GM12891 (cell line): ENCODE data around the gene WDCP.
A peak's percentile ranks its signal among the peaks of the same experiment; 100 is the strongest.

Source experiments
- DNase-seq: peaks from one replicate; pipeline ENCODE4 v3.0.0; 2011; ENCODE audit warnings: low spot score; ENCODE audit not compliant: insufficient read length
- FAIRE-seq: peaks from 2 replicates; lab custom pipeline; 2011; peaks lifted over from hg19 to GRCh38; lab: Jason Lieb, UNC
- PAX5 ChIP-seq: IDR thresholded peaks from 2 replicates; pipeline ENCODE4 v1.6.1; 2011; ENCODE audit warnings: low read length, moderate library complexity, mild to moderate bottlenecking; ENCODE audit not compliant: insufficient read depth, severe bottlenecking
- POLR2A ChIP-seq: IDR thresholded peaks from 2 replicates; pipeline ENCODE4 v1.6.1; 2011; ENCODE audit warnings: low read depth, low read length, control low read depth
- POLR2AphosphoS5 ChIP-seq: IDR thresholded peaks from 2 replicates; pipeline ENCODE4 v1.6.1; 2011; ENCODE audit warnings: low read depth, low read length, control low read depth
- POU2F2 ChIP-seq: IDR thresholded peaks from 2 replicates; pipeline ENCODE4 v1.6.1; 2011; ENCODE audit warnings: low read depth, mild to moderate bottlenecking, control low read depth, low read length, moderate library complexity
- SPI1 ChIP-seq: IDR thresholded peaks from 2 replicates; pipeline ENCODE4 v1.6.1; 2011; ENCODE audit warnings: low read depth, low read length, control low read depth
- TAF1 ChIP-seq: IDR thresholded peaks from 2 replicates; pipeline ENCODE4 v1.6.1; 2011; ENCODE audit warnings: low read depth, low read length, control low read depth

The WDCP gene

DNA sequence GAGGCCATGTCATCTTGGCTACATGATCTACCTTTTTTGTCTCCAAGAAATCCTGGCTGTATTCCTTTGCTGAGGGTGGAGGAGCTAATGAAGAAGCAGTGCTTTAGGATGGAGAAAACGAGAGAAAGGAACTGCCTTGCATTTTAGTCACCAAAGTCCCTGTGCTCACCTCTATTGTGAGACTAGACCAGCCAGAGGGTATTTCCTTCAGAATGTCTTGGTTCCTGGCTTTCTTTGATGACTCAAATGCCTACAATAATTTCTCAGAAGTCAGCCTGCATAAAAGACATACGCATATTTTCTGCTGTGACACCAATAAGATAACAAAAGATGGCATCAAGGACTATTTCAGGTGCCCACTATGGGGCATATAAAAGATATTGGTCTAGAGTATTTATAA lies 18.1 kb upstream of the WDCP start:
- DNase-seq (no peak), FAIRE-seq (no peak)
- TF ChIP-seq POLR2A: no peak
- TF ChIP-seq SPI1: no peak
- no peak for TF ChIP-seq PAX5
- TF ChIP-seq POLR2AphosphoS5: no peak
- no peak for TF ChIP-seq TAF1
- no peak for TF ChIP-seq POU2F2

DNA sequence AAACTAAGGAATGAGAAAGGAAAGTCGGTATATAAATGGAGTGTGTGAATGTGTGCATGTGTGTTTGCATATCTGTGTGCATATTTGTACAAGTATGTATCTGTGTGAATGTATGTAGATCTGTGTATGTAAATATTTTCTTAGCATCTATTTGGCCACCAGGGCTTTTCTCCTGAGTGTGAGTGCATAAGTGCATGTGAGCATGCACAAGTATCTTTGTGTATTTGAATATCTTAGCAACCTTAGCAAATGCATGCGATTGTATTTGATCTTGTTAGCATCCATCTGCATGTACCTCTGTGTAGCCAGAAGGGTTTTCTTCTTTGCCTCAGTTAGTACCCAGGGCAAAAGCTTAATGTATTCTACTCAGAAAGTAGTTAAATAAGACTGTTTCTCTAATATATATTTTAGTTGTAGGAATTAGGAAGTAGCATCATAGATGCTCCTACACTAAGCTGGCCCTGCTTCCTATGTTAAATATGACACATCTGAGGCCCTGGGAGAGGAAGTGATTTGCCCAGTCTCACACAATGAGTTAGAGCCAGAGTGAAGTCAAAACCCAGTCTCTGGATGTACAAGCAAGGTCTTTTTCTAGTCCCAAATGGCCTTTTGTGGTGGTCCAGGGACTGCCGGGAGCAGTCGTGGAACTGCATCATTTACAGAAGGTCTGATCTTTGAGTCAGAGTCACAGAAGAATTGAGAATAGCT lies 11.5 kb upstream of the WDCP start:
- DNase-seq (no peak), FAIRE-seq (peak; percentile 51)
- TF ChIP-seq POU2F2: no peak
- TF ChIP-seq SPI1: peak; percentile 55; the same call in 1 of the 2 replicates
- no peak for TF ChIP-seq PAX5
- TF ChIP-seq TAF1: no peak
- no peak for TF ChIP-seq POLR2AphosphoS5
- no peak for TF ChIP-seq POLR2A

DNA sequence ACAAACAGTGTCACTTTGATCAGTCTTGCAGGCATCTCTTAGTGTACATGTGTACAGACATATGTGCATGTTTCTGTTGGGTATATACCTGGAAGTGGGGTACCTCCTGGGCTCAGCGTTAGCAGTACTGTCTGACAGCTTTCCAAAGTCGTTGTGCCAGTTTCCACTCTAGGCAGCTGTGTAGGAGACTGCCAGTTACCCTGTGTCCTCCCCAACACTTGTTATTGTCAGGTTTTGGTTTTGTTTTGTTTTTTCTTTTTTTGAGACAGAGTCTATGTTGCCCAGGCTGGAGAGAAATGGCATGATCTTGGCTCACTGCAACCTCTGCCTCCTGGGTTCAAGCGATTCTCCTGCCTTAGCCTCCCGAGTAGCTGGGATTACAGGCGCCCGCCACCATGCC lies 8.6 kb upstream of the WDCP start:
- TF ChIP-seq POU2F2 (no peak), POLR2AphosphoS5 (no peak), POLR2A (no peak), TAF1 (no peak), SPI1 (no peak), PAX5 (no peak)
- no peak for DNase-seq
- no peak for FAIRE-seq

DNA sequence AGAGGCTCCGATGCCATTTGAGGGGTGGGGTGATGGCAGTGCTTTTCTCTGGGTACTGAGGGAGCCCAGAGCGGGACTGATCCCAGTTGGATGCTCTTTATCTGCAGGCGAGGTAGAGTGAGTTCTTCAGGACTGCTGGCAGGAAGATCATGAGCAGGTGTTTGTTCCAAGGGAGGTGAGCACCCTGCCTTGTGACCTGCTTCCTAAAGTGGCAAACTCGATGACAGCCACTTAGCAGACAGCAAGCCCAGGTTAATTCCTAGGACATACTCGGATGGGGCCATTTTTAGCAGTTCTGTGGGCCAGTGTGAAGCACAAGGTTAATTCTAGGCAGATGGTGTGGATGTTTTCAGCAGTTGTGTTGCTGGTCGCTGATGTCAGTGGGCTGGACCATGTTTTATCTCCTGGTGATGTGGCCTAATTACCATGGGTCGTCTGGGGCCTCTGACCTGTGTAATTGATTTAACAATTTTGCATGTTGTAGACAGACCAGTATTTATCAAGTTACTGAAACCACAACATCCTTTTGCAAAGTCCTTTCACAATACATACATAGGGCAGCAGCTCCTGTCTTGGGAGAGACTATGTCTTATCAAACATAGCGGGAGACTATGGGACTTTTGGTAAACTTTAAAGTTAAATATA lies 7.3 kb upstream of the WDCP start:
- DNase-seq: no peak
- no peak for TF ChIP-seq POLR2AphosphoS5
- no peak for TF ChIP-seq POLR2A
- no peak for TF ChIP-seq TAF1
- TF ChIP-seq POU2F2: no peak
- no peak for TF ChIP-seq PAX5
- TF ChIP-seq SPI1: no peak
- no peak for FAIRE-seq

DNA sequence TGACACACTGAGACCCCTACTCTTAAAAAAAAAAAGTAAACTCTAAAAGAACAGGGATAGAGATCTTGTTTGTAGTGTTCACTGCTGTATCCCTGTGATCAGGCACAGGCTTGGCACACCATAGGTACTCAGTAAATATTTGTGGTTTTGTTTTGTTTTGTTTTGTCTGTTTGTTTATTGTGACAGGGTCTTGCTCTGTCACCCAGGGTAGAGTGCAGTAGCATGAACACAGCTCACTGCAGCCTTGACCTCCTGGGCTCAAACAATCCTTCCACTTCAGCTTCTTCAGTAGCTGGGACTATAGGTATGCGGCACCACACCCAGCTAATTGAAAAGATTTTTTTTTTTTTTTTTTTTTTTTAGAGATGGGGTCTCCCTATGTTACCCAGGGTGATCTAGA lies 5.8 kb upstream of the WDCP start:
- DNase-seq (no peak), FAIRE-seq (no peak)
- no peak for TF ChIP-seq SPI1
- no peak for TF ChIP-seq POLR2AphosphoS5
- TF ChIP-seq PAX5: no peak
- no peak for TF ChIP-seq TAF1
- TF ChIP-seq POU2F2: no peak
- no peak for TF ChIP-seq POLR2A

DNA sequence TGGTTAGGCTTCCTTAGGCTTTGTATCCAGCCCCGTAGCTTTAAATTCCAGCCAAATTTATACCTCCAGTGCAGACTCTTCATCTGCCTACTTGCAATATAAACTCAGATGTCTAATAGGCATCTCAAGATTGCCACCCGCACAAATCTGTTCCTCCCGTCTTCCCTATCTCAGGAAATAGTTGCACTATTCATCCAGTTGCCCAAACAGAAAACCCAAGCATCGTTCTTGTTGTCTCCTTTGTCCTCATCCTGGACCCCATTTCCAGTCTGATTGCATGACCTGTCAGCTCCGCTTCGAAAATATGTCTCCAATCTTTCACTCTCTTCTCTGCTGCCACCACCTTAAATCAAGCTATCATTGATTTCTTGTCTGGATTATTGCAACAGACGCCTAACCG lies 4.6 kb upstream of the WDCP start:
- no peak for TF ChIP-seq PAX5
- no peak for TF ChIP-seq POLR2AphosphoS5
- no peak for TF ChIP-seq TAF1
- no peak for TF ChIP-seq SPI1
- no peak for TF ChIP-seq POU2F2
- TF ChIP-seq POLR2A: no peak
- FAIRE-seq: no peak
- no peak for DNase-seq

DNA sequence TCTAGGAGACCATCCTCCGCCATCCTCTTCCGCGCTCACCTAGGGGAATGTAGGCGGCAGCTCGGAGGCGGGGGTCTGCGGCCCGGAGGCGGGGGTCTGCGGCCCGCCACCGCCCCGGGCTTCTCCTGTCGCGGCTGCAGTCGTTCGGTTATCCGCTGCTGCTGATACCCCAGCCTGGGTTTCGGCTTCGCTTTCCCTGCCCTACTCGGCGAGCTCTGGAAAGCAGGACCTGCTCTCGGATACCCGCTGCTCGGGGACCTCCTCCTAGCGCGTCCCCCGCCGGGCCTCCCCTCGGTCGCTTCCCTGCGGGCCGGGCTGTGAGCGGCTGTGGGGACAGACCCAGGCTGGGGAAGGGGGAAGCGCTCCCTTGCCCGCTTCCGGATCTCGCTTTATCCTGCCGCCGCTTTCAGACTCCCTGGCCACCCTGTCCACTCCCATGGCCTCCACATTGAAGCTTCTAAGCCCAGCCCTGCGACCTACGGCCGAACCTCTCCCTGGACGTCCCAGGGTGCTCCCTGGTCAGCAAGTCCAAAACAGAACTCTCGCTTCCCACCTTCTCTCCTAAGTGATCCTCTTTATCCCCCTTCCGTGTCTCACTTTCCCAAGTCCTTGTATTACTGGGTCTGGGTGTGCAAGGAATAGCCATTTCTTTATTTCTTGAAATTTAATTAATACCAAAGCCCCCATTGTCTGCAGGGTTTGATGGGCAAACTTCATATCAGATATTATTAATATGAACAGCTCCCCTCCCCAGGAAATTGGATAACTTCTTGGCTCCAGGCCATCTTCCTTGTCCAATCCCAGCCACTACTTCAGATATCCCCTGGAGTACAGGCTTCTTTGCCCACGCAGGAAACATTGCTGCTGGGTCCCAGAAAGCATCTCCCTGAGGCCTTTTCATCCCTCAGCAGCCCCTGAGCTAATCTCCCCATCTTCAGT lies 3.1 kb upstream of the WDCP start:
- FAIRE-seq: no peak
- no peak for DNase-seq
- 0 out of 2 replicates have a peak, but pooled peaks have one; percentile 19 for TF ChIP-seq SPI1
- TF ChIP-seq TAF1: no peak

DNA sequence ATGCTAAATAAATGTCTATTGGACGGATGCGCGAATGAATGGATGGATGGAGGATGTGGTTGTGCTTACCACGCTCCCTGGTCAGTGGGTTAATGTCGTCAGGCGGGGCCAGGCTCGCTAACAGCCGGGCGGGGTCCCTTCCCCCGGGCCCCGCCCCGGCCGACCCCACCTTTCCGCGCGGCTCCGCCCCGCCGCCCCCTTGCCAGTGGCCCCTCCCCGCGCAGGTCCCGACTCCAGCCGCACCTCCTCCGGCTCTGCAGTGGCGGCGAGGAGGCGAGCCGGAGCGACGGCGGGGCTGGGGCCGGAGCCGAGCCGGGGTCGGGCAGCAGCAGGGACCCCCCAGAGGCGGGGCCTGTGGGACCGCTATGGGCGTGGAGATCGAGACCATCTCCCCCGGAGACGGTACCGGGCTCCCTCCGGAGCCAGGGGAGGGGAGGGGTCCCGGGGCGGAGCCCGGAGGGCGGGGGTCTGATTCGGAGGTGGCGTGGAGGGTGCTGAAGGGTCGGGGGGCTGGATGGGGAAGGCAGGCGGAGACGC lies 2.4 kb upstream of the WDCP start, which contains the start of gene FKBP1B:
TSS of gene FKBP1B (plus strand) at position 257 of the 537 bp plus-strand sequence. CDS start at position 366, 109 bp downstream.
- FAIRE-seq (peak; percentile 38), DNase-seq (peak; percentile 47)
- no peak for TF ChIP-seq TAF1
- no peak for TF ChIP-seq POLR2A
- no peak for TF ChIP-seq POLR2AphosphoS5
- TF ChIP-seq SPI1: no peak
- TF ChIP-seq PAX5: no peak
- no peak for TF ChIP-seq POU2F2
